Measurements from ENCODE around the gene GOLGA3. TPM values are rescaled to one million over a fixed set of nuclear protein-coding genes. Genes with fewer than 3 reads are reported as not detected.

The GOLGA3 gene
- polyA plus RNA-seq, 1 experiment = 22.6 TPM

DNA sequence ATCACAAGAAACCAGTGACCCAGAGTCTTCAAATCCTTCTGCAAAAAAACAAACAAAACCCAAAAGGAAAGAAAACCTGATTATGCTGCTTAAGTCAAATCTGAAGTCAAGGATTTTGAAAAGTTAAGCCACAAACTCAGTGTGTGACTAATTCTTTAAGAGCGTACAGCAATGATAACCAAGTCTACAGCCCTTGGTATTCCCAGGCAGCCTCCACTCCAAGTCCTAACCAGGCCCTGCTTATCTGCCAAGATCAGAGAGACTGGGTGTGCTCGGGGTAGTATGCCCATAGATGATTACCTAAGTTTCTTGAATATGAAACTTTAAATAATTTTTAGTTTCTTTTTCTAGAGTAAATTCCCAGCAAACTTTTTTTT, 104.9 kb downstream of the GOLGA3 start:
- Histone ChIP-seq H3K27ac (ENCODE audit: low read depth, low read length) (peak overlapping the region; percentile 47), H3K4me3 (ENCODE audit: low read depth, low read length) (no peak overlapping the region), H3K9me3 (ENCODE audit: control insufficient read depth, insufficient read depth, low read length) (peaks cover 4% of the 10 kb centered on the region; the same call in 1 of the 2 replicates), H3K27me3 (ENCODE audit: control insufficient read depth, insufficient read depth, low read length) (no peaks in the 10 kb centered on the region)
- CTCF ChIA-PET = no interaction called here
- POLR2A ChIA-PET = no interaction called here
- TF ChIP-seq, protein P1, sequence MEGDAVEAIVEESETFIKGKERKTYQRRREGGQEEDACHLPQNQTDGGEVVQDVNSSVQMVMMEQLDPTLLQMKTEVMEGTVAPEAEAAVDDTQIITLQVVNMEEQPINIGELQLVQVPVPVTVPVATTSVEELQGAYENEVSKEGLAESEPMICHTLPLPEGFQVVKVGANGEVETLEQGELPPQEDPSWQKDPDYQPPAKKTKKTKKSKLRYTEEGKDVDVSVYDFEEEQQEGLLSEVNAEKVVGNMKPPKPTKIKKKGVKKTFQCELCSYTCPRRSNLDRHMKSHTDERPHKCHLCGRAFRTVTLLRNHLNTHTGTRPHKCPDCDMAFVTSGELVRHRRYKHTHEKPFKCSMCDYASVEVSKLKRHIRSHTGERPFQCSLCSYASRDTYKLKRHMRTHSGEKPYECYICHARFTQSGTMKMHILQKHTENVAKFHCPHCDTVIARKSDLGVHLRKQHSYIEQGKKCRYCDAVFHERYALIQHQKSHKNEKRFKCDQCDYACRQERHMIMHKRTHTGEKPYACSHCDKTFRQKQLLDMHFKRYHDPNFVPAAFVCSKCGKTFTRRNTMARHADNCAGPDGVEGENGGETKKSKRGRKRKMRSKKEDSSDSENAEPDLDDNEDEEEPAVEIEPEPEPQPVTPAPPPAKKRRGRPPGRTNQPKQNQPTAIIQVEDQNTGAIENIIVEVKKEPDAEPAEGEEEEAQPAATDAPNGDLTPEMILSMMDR (IDR thresholded peaks at IDR 0.05; ENCODE audit: low read depth, low read length) = no peak
- no peak for DNase-seq (ENCODE audit: low read depth, low spot score)

DNA sequence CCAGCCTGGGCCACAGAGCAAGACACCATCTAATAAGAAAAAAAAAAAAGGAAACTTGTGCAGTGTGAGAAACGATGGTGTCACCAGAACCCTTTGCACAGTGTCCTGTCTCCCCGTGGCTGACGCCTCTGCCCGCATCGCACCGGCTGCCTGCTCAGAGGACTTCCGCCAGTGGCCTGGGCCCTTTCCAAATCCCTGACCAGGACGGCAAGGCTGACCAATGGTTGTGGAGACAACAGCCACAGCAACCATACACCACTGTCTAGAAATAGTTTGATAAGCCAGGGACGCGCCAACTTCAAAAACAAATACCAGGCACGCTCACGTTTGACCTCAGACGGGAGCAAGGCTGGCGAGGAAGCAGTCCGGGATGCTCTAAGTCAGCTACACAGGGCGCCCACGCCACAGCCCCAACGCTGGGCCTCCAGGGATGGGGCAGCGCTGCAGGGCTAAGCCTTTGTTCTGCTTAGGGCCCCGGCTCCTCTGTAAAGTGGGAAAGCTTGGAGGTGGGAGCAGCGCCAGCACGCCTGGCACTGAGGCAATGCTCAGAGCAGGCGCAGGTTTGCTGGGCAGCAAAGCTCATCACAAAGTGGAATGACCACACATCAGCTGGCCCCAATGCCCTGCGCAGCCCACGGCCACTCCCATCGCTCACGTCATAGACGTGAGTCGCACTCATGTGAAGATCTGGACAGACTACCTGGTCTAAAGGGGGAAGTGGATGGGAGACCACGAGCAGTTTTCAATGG, 105.5 kb downstream of the GOLGA3 start:
- ChIA-PET CTCF (no interaction called here), POLR2A (no interaction called here)
- DNase-seq (ENCODE audit: low read depth, low spot score) = no peak
- Histone ChIP-seq H3K9me3 (ENCODE audit: control insufficient read depth, insufficient read depth, low read length) (peaks cover 4% of the 10 kb centered on the region; the same call in 1 of the 2 replicates), H3K4me3 (ENCODE audit: low read depth, low read length) (no peak overlapping the region), H3K27me3 (ENCODE audit: control insufficient read depth, insufficient read depth, low read length) (no peaks in the 10 kb centered on the region), H3K27ac (ENCODE audit: low read depth, low read length) (peak overlapping the region; percentile 47)
- TF ChIP-seq, protein P1 (IDR thresholded peaks at IDR 0.05; ENCODE audit: low read depth, low read length) = no peak

DNA sequence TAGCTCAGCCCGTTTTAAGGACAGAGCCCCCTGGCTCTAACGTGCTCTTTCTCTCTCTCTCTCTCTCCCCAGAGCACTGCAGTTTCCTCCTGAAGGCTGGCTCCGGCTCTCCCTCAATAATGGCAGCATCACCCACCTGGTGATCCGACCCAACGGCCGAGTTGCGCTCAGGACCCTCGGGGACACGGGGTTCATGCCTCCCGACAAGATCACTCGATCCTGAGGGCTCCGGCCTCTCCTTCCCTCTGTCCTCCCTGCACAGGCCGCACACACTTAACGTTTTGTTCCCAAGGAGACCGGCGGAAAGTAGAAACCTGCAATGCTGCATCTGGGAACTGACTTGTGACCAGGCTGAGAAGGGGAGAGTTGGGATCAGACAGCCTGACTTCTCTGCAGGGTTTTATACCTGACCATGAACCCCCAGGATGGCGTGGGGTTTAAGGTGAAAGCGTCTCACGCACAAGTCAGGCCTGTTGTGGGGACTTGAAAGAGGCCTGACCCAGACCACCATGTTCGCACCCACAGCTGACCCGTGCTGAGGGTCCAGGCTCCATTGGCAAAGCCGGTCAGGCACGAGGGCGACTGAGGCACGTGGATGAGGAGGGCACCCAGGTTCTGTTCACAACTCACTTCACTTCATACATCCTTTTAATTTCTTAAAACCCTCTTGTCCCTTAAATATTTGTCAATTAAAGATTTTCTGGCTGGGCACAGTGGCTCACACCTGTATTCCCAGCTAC, 107.9 kb downstream of the GOLGA3 start:
- Histone ChIP-seq H3K4me3 (ENCODE audit: low read depth, low read length) (no peak overlapping the region), H3K27ac (ENCODE audit: low read depth, low read length) (no peak overlapping the region), H3K27me3 (ENCODE audit: control insufficient read depth, insufficient read depth, low read length) (no peaks in the 10 kb centered on the region), H3K9me3 (ENCODE audit: control insufficient read depth, insufficient read depth, low read length) (peaks cover 7% of the 10 kb centered on the region; the same call in 1 of the 2 replicates)
- ChIA-PET POLR2A (interaction anchor here (0.7 kb wide), 1 partner anchor 79 kb away, joined by 4 read pairs; no protein-coding TSS in a partner anchor), CTCF (no interaction called here)
- no peak for DNase-seq (ENCODE audit: low read depth, low spot score)
- TF ChIP-seq, protein P1 (IDR thresholded peaks at IDR 0.05; ENCODE audit: low read depth, low read length) = no peak

DNA sequence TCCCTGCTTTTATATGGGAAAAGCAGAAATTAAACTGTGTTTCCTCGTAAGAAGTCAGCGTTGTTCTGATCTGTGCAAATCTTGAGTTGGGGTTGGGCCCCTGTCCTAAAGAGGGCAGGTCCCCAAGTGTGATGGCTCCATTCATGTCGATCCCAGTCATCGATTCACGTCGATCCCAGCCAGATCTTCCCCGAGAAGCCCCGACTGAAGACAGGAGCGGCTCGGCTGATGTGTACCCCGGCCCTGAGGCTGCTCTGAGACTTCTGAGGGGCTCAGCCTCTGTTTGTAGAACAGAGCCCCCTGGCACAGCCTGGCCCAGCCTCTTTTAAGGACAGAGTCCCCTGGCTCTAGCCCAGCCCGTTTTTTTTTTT, 108.7 kb downstream of the GOLGA3 start:
- ChIA-PET CTCF (no interaction called here), POLR2A (interaction anchor here (0.7 kb wide), 1 partner anchor 80 kb away, joined by 4 read pairs; no protein-coding TSS in a partner anchor)
- TF ChIP-seq, protein P1 (IDR thresholded peaks at IDR 0.05; ENCODE audit: low read depth, low read length) = no peak

More for the DNA sequence above, 108.7 kb downstream of the GOLGA3 start:
- no peaks in the 10 kb centered on the region for H3K27me3 ChIP-seq (ENCODE audit: control insufficient read depth, insufficient read depth, low read length)
- H3K27ac ChIP-seq (ENCODE audit: low read depth, low read length) = no peak overlapping the region
- H3K4me3 ChIP-seq (ENCODE audit: low read depth, low read length) = no peak overlapping the region
- H3K9me3 ChIP-seq (ENCODE audit: control insufficient read depth, insufficient read depth, low read length) = peaks cover 7% of the 10 kb centered on the region; the same call in 1 of the 2 replicates
- no peak for DNase-seq (ENCODE audit: low read depth, low spot score)
